HL-60 (cell line): ENCODE results near the gene ADCY3.

Experiments
- DNase-seq, 2 experiments: peaks; one replicate each; pipeline ENCODE4 v3.0.0-alpha.2; 2010 to 2020; ENCODE audit warnings: low read depth in 1 of 2, low spot score in 1 of 2
- H3K27ac ChIP-seq: fragments of 250-450 bp; sonication (Bioruptor Pico); replicated peaks from 2 replicates; pipeline ENCODE4 v1.5.1; 2020; ENCODE audit warnings: mild to moderate bottlenecking, moderate library complexity
- H3K27me3 ChIP-seq: fragments of 250-450 bp; sonication (Bioruptor Pico); 2 replicates; pipeline ENCODE4 v1.5.1; 2021; ENCODE audit warnings: mild to moderate bottlenecking, moderate library complexity; ENCODE audit not compliant: insufficient read depth, poor library complexity, severe bottlenecking
- H3K4me3 ChIP-seq: replicated peaks from 2 replicates; pipeline ENCODE4 v1.5.1; 2011; ENCODE audit warnings: mild to moderate bottlenecking, control low read depth, low read length; ENCODE audit not compliant: insufficient read depth
- CTCF ChIP-seq: IDR thresholded peaks from one replicate; pipeline ENCODE4 v1.5.1; 2011; ENCODE audit warnings: low read length, control low read depth, inconsistent platforms; ENCODE audit not compliant: insufficient read depth
- GABPA ChIP-seq: IDR thresholded peaks from 2 replicates; pipeline ENCODE4 v1.6.1; 2012; ENCODE audit warnings: low read depth
- POLR2AphosphoS5 ChIP-seq: IDR thresholded peaks from 2 replicates; pipeline ENCODE4 v1.6.1; 2012; ENCODE audit warnings: low read depth
- REST ChIP-seq: IDR thresholded peaks from 2 replicates; pipeline ENCODE4 v1.6.1; 2012; ENCODE audit warnings: low read depth; ENCODE audit not compliant: insufficient replicate concordance
- SPI1 ChIP-seq: IDR thresholded peaks from 2 replicates; pipeline ENCODE4 v1.6.1; 2012; ENCODE audit warnings: low read depth, mild to moderate bottlenecking, borderline replicate concordance

Gene ADCY3

GRCh38 chr2:24872344-24873115, 47.5 kb downstream of the ADCY3 start:
- Histone ChIP-seq H3K4me3 (no peak overlapping the region), H3K27me3 (no peaks in the 10 kb centered on the region), H3K27ac (no peak overlapping the region)
- no peak for DNase-seq
- no peak for TF ChIP-seq REST
- no peak for TF ChIP-seq SPI1
- TF ChIP-seq GABPA, result no peak
- no peak for TF ChIP-seq POLR2AphosphoS5
- TF ChIP-seq CTCF, result no peak

GRCh38 chr2:24871852-24872333, 48.1 kb downstream of the ADCY3 start:
- Histone ChIP-seq H3K27me3 (no peaks in the 10 kb centered on the region), H3K4me3 (no peak overlapping the region), H3K27ac (no peak overlapping the region)
- DNase-seq, result no peak
- TF ChIP-seq GABPA (no peak), CTCF (no peak), POLR2AphosphoS5 (no peak), REST (no peak), SPI1 (no peak)

- no peaks in the 10 kb centered on the region for H3K27me3 ChIP-seq
- H3K27ac ChIP-seq, result no peak overlapping the region
- no peak for TF ChIP-seq CTCF
- no peak for TF ChIP-seq POLR2AphosphoS5
- TF ChIP-seq SPI1, result no peak
- no peak for TF ChIP-seq GABPA
- TF ChIP-seq REST, result no peak
- no peak for DNase-seq
- no peak overlapping the region for H3K4me3 ChIP-seq
Measured at GRCh38 chr2:24870891-24871705, 48.9 kb downstream of the ADCY3 start.
